GM19397 (cell line): ENCODE measurements around the gene ACOT7.
A peak's percentile ranks its signal among the peaks of the same experiment; 100 is the strongest.
"Not testable (repeated sequence)": the region's sequence is repeated elsewhere in the genome, so short reads cannot be mapped to it uniquely, and the experiment has no call there.

Experiments used
- ATAC-seq: cut with Tn5 transposase; IDR thresholded peaks from one replicate; pipeline ENCODE4 v1.9.1; 2021; ENCODE audit warnings: mild to moderate bottlenecking, moderate library complexity; ENCODE audit not compliant: unreplicated experiment

Gene ACOT7

GRCh38 chr1:6241887-6242740, 151.5 kb downstream of the ACOT7 start:
- no peak for ATAC-seq

- no peak for ATAC-seq
These were observed 152.3 kb downstream of the ACOT7 start for GRCh38 chr1:6241107-6241886.

GRCh38 chr1:6239950-6240768, 153.4 kb downstream of the ACOT7 start:
- ATAC-seq, result no peak

- no peak for ATAC-seq
These were observed 154.3 kb downstream of the ACOT7 start for GRCh38 chr1:6239213-6239752.

GRCh38 chr1:6237093-6237492, 156.5 kb downstream of the ACOT7 start:
- no peak for ATAC-seq

- peak; percentile 19 for ATAC-seq
These were observed 158.3 kb downstream of the ACOT7 start for GRCh38 chr1:6235296-6235677.

GRCh38 chr1:6234502-6235295, 158.9 kb downstream of the ACOT7 start:
- no peak for ATAC-seq

- no peak for ATAC-seq
These were observed 160.2 kb downstream of the ACOT7 start for GRCh38 chr1:6233376-6233775.

GRCh38 chr1:6225651-6226050, 167.9 kb downstream of the ACOT7 start:
- ATAC-seq, result no peak

GRCh38 chr1:6224718-6225117, 168.8 kb downstream of the ACOT7 start:
- ATAC-seq, result no peak

GRCh38 chr1:6223617-6224016, 169.9 kb downstream of the ACOT7 start:
- ATAC-seq, result no peak

GRCh38 chr1:6222636-6223035, 170.9 kb downstream of the ACOT7 start:
- ATAC-seq, result no peak

- ATAC-seq, result no peak
These were observed 172.3 kb downstream of the ACOT7 start for GRCh38 chr1:6221210-6221784.

GRCh38 chr1:6220236-6220635, 173.3 kb downstream of the ACOT7 start:
- ATAC-seq, result no peak

- ATAC-seq, result not testable (repeated sequence)
These were observed 173.9 kb downstream of the ACOT7 start for GRCh38 chr1:6219641-6220040.

- no peak for ATAC-seq
These were observed 175.0 kb downstream of the ACOT7 start for GRCh38 chr1:6218375-6219164.
